MM.1S (cell line): Measurements from ENCODE around the gene BRD4.
"Not testable (repeated sequence)": the region's sequence is repeated elsewhere in the genome, so short reads cannot be mapped to it uniquely, and the experiment has no call there.

Experiments
- DNase-seq: peaks from one replicate; pipeline ENCODE4 v3.0.0-alpha.2; 2015
- H2AFZ ChIP-seq: fragments of 300-600 bp; sonication (generic); 2 replicates; pipeline ENCODE4 v1.6.0; 2016; ENCODE audit warnings: antibody characterized with exemption, low read length
- H3F3A ChIP-seq: fragments of 300-600 bp; sonication (generic); 2 replicates; pipeline ENCODE4 v1.6.1; 2016; ENCODE audit warnings: mild to moderate bottlenecking, antibody characterized with exemption, low read length, moderate library complexity, mixed read lengths; ENCODE audit not compliant: insufficient read depth
- H3K27ac ChIP-seq: fragments of 300-600 bp; sonication (generic); 2 replicates; pipeline ENCODE4 v1.5.1; 2016; ENCODE audit warnings: mild to moderate bottlenecking, low read length
- H3K27me3 ChIP-seq: fragments of 300-600 bp; sonication (generic); replicated peaks from 2 replicates; pipeline ENCODE4 v1.6.0; 2016; ENCODE audit warnings: low read length; ENCODE audit not compliant: insufficient read depth
- H3K36me3 ChIP-seq: fragments of 300-600 bp; sonication (generic); replicated peaks from 2 replicates; pipeline ENCODE4 v1.6.1; 2016; ENCODE audit warnings: mild to moderate bottlenecking, low read length, mixed read lengths; ENCODE audit not compliant: insufficient read depth
- H3K4me1 ChIP-seq: fragments of 300-600 bp; sonication (generic); 2 replicates; pipeline ENCODE4 v1.6.1; 2016; ENCODE audit warnings: low read length, mixed read lengths
- H3K4me2 ChIP-seq: fragments of 300-600 bp; sonication (generic); 2 replicates; pipeline ENCODE4 v1.6.0; 2016; ENCODE audit warnings: low read depth, low read length
- H3K4me3 ChIP-seq: fragments of 300-600 bp; sonication (generic); 2 replicates; pipeline ENCODE4 v1.5.1; 2016; ENCODE audit warnings: low read length, mixed read lengths
- H3K79me2 ChIP-seq: fragments of 300-600 bp; sonication (generic); 2 replicates; pipeline ENCODE4 v1.6.1; 2016; ENCODE audit warnings: mixed run types, low read length, mixed read lengths
- H3K9ac ChIP-seq: fragments of 300-600 bp; sonication (generic); 2 replicates; pipeline ENCODE4 v1.6.1; 2016; ENCODE audit warnings: low read length, mixed read lengths
- H3K9me2 ChIP-seq: fragments of 300-600 bp; sonication (generic); replicated peaks from 2 replicates; pipeline ENCODE4 v1.6.1; 2016; ENCODE audit warnings: mild to moderate bottlenecking, low read length, mixed read lengths; ENCODE audit not compliant: insufficient read depth
- H3K9me3 ChIP-seq: fragments of 300-600 bp; sonication (generic); replicated peaks from 2 replicates; pipeline ENCODE4 v1.6.1; 2016; ENCODE audit warnings: mild to moderate bottlenecking, low read length, mixed read lengths; ENCODE audit not compliant: insufficient read depth
- H4K20me1 ChIP-seq: fragments of 300-600 bp; sonication (generic); 2 replicates; pipeline ENCODE4 v1.6.1; 2016; ENCODE audit warnings: mild to moderate bottlenecking, low read length, moderate library complexity, mixed read lengths; ENCODE audit not compliant: insufficient read depth
- EZH2 ChIP-seq: fragments of 300-600 bp; sonication (generic); optimal IDR thresholded peaks from 2 replicates; pipeline ENCODE3; 2017; ENCODE audit warnings: low read depth, mild to moderate bottlenecking, antibody characterized with exemption, low read length, mixed read lengths
- EZH2phosphoT487 ChIP-seq: fragments of 300-600 bp; sonication (generic); IDR thresholded peaks from 2 replicates; pipeline ENCODE4 v1.6.1; 2018; ENCODE audit warnings: antibody characterized with exemption, low read length
- TF ChIP-seq, protein P1 (sequence below): fragments of 300-600 bp; sonication (generic); IDR thresholded peaks from 2 replicates; pipeline ENCODE4 v1.5.1; 2016; ENCODE audit warnings: antibody characterized with exemption, low read length, mixed read lengths

The BRD4 gene

DNA sequence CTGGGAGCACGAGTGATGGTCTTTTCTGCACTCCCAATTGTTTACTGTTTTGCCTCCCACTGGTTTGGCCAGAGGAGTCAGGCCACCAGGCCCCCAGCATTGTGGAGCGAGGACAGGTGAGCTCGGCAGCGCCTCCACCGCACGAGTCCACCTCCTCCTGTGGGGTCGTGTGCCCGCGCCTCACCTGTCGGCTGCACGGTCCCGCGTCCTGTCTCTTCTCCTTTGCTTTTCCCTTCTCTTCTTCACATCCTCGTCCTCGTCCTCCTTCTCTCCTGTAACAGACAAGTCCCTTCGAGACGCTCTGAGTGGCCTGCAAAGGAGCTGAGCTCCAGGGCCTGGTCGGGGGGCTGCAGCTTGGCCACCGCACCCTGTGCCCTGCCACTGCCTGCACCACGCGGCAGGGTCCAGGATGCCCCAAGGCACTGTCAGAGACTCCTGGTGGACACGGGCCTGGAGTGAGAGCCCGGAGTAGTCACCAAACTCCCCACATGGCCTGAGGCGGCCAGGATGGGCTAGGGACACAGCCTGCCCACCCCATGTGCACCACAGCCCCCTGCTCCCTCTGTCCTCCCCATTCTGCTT, 35.8 kb upstream of the BRD4 start:
- peaks cover 4% of the 10 kb centered on the region; the same call in 1 of the 2 replicates for H3K4me1 ChIP-seq
- no peaks in the 10 kb centered on the region for H3K9me3 ChIP-seq
- H3K4me3 ChIP-seq, result no peak overlapping the region
- H3K36me3 ChIP-seq, result peaks cover 7% of the 10 kb centered on the region; the same call in 1 of the 2 replicates
- no peaks in the 10 kb centered on the region for H4K20me1 ChIP-seq
- TF ChIP-seq, protein P1, sequence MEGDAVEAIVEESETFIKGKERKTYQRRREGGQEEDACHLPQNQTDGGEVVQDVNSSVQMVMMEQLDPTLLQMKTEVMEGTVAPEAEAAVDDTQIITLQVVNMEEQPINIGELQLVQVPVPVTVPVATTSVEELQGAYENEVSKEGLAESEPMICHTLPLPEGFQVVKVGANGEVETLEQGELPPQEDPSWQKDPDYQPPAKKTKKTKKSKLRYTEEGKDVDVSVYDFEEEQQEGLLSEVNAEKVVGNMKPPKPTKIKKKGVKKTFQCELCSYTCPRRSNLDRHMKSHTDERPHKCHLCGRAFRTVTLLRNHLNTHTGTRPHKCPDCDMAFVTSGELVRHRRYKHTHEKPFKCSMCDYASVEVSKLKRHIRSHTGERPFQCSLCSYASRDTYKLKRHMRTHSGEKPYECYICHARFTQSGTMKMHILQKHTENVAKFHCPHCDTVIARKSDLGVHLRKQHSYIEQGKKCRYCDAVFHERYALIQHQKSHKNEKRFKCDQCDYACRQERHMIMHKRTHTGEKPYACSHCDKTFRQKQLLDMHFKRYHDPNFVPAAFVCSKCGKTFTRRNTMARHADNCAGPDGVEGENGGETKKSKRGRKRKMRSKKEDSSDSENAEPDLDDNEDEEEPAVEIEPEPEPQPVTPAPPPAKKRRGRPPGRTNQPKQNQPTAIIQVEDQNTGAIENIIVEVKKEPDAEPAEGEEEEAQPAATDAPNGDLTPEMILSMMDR, result no peak
- no peak for TF ChIP-seq EZH2phosphoT487
- no peak for TF ChIP-seq EZH2
- H3F3A ChIP-seq, result no peaks in the 10 kb centered on the region
- no peaks in the 10 kb centered on the region for H3K9me2 ChIP-seq
- no peak overlapping the region for H2AFZ ChIP-seq
- no peak overlapping the region for H3K27ac ChIP-seq
- peaks cover 64% of the 10 kb centered on the region for H3K79me2 ChIP-seq
- no peak overlapping the region for H3K9ac ChIP-seq
- H3K27me3 ChIP-seq, result no peaks in the 10 kb centered on the region
- no peak overlapping the region for H3K4me2 ChIP-seq
- no peak for DNase-seq

DNA sequence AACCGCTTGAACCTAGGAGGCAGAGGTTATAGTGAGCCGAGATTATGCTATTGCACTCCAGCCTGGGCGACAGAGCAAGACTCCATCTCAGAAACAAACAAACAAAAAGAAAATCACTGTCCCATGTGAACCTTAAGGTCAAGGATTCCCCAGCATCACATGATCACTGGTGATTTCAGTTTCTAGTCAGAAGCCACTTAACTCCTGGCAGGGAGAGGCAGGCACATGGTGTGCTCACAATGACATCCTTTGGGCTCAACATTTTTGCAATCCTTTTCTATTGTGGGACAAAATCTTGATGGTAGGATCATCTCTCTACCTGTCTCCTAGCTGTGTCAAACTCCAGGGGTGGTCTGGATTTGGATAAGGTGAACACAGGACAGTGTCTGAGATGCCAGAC, 35.1 kb upstream of the BRD4 start:
- H3K4me3 ChIP-seq, result no peak overlapping the region
- H3K9me3 ChIP-seq, result no peaks in the 10 kb centered on the region
- H3F3A ChIP-seq, result no peaks in the 10 kb centered on the region
- H3K27ac ChIP-seq, result no peak overlapping the region
- no peaks in the 10 kb centered on the region for H3K27me3 ChIP-seq
- H3K9ac ChIP-seq, result no peak overlapping the region
- TF ChIP-seq, protein P1, result no peak
- no peak for TF ChIP-seq EZH2
- no peak for TF ChIP-seq EZH2phosphoT487
- H3K4me2 ChIP-seq, result no peak overlapping the region
- peak; percentile 23 for DNase-seq
- H3K9me2 ChIP-seq, result no peaks in the 10 kb centered on the region
- no peak overlapping the region for H2AFZ ChIP-seq
- H3K4me1 ChIP-seq, result peaks cover 4% of the 10 kb centered on the region; the same call in 1 of the 2 replicates
- no peaks in the 10 kb centered on the region for H4K20me1 ChIP-seq
- H3K36me3 ChIP-seq, result peaks cover 4% of the 10 kb centered on the region; the same call in 1 of the 2 replicates
- peaks cover 57% of the 10 kb centered on the region for H3K79me2 ChIP-seq

DNA sequence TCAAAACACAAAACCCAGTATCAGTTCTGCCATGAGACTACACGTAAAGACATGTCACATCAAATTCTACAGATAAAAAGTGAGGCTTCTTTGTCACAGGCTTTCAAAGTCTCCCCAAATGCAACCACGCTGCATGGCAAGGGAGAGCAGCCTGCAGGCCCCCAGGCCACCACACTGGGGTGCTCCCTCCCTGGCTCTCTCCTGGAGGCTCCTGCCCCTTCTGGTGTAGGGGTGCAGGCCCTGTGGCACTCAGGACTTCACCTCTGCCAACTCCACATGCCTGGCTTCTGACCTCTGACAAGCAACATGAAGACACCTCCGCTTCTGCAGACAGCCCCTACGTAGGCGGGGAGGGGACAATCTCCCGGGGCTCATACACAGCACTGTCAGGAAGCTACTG, 32.9 kb upstream of the BRD4 start:
- no peaks in the 10 kb centered on the region for H3K9me2 ChIP-seq
- H3K4me1 ChIP-seq, result peaks cover 18% of the 10 kb centered on the region
- H4K20me1 ChIP-seq, result 0 out of 2 replicates have a peak, but pooled peaks cover 3% of the 10 kb centered on the region
- no peak overlapping the region for H2AFZ ChIP-seq
- H3K4me2 ChIP-seq, result no peak overlapping the region
- DNase-seq, result no peak
- H3K79me2 ChIP-seq, result peaks cover 46% of the 10 kb centered on the region
- H3K9me3 ChIP-seq, result no peaks in the 10 kb centered on the region
- no peaks in the 10 kb centered on the region; the same call in 1 of the 2 replicates for H3K36me3 ChIP-seq
- H3K27ac ChIP-seq, result no peak overlapping the region
- TF ChIP-seq, protein P1, result no peak
- no peak for TF ChIP-seq EZH2phosphoT487
- no peak for TF ChIP-seq EZH2
- H3K27me3 ChIP-seq, result no peaks in the 10 kb centered on the region
- no peak overlapping the region for H3K4me3 ChIP-seq
- no peak overlapping the region for H3K9ac ChIP-seq
- H3F3A ChIP-seq, result peaks cover 15% of the 10 kb centered on the region

DNA sequence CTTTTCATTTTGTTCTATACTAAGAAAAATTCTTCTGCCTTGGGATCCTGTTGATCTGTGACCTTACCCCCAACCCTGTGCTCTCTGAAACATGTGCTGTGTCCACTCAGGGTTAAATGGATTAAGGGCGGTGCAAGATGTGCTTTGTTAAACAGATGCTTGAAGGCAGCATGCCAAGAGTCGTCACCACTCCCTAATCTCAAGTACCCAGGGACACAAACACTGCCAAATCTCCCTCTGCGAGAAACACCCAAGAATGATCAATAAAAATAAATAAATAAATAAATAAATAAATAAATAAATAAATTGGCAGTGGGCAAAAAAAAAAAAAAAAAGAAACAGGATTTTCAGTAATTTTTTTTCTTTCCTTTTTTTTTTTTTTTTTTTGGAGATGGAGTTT, 31.5 kb upstream of the BRD4 start:
- Histone ChIP-seq H3F3A (peaks cover 18% of the 10 kb centered on the region), H3K4me1 (peaks cover 20% of the 10 kb centered on the region), H3K79me2 (peaks cover 40% of the 10 kb centered on the region)
- H2AFZ ChIP-seq, H3K4me2 ChIP-seq, H3K4me3 ChIP-seq, H3K27me3 ChIP-seq, H3K9me2 ChIP-seq, H3K9ac ChIP-seq, DNase-seq, H3K27ac ChIP-seq, H3K36me3 ChIP-seq, H4K20me1 ChIP-seq, H3K9me3 ChIP-seq: not testable (repeated sequence)

DNA sequence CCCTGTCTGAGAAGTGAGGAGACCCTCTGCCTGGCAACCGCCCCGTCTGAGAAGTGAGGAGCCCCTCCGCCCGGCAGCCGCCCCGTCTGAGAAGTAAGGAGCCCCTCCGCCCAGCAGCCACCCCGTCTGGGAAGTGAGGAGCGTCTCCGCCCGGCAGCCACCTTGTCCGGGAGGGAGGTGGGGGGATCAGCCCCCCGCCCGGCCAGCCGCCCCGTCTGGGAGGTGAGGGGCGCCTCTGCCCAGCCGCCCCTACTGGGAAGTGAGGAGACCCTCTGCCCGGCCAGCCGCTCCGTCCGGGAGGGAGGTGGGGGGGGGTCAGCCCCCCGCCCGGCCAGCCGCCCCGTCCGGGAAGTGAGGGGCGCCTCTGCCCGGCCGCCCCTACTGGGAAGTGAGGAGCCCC, 30.7 kb upstream of the BRD4 start:
- Histone ChIP-seq H3F3A (peaks cover 18% of the 10 kb centered on the region), H3K79me2 (peaks cover 40% of the 10 kb centered on the region), H3K4me1 (peaks cover 20% of the 10 kb centered on the region)
- not testable (repeated sequence) for H3K9me2 ChIP-seq, H2AFZ ChIP-seq, H3K9ac ChIP-seq, H3K9me3 ChIP-seq, H3K27me3 ChIP-seq, H3K4me3 ChIP-seq, H3K36me3 ChIP-seq, H3K4me2 ChIP-seq, H3K27ac ChIP-seq, DNase-seq, H4K20me1 ChIP-seq
